ENCODE results near the gene MTIF3.

Gene MTIF3

GRCh38 chr13:27391471-27391870, 58.9 kb downstream of the MTIF3 start:
- FAIRE-seq (no peak), DNase-seq (ENCODE audit: insufficient read length) (no peak)
- no peak for TF ChIP-seq TAF1 (IDR thresholded peaks at IDR 0.05; ENCODE audit: borderline replicate concordance, low read depth, low read length)
- TF ChIP-seq POLR2AphosphoS5 (IDR thresholded peaks at IDR 0.05; ENCODE audit: low read depth, low read length), result no peak
- TF ChIP-seq POLR2A (IDR thresholded peaks at IDR 0.05; ENCODE audit: low read depth, low read length), result no peak

GRCh38 chr13:27389891-27390290, 60.5 kb downstream of the MTIF3 start:
- TF ChIP-seq TAF1 (IDR thresholded peaks at IDR 0.05; ENCODE audit: borderline replicate concordance, low read depth, low read length), result no peak
- TF ChIP-seq POLR2AphosphoS5 (IDR thresholded peaks at IDR 0.05; ENCODE audit: low read depth, low read length), result no peak
- TF ChIP-seq POLR2A (IDR thresholded peaks at IDR 0.05; ENCODE audit: low read depth, low read length), result no peak
- FAIRE-seq (no peak), DNase-seq (ENCODE audit: insufficient read length) (no peak)

GRCh38 chr13:27388241-27388640, 62.1 kb downstream of the MTIF3 start:
- DNase-seq (ENCODE audit: insufficient read length), result no peak
- FAIRE-seq, result no peak
- TF ChIP-seq POLR2A (IDR thresholded peaks at IDR 0.05; ENCODE audit: low read depth, low read length) (no peak), POLR2AphosphoS5 (IDR thresholded peaks at IDR 0.05; ENCODE audit: low read depth, low read length) (no peak), TAF1 (IDR thresholded peaks at IDR 0.05; ENCODE audit: borderline replicate concordance, low read depth, low read length) (no peak)

All from GM12892 (cell line).